Neural progenitor cell (in vitro differentiated cells): ENCODE data around the gene TNFAIP6.

Experiments
- CTCF ChIP-seq: fragments of 200-600 bp; sonication (generic); IDR thresholded peaks from 2 replicates; pipeline ENCODE4 v1.5.1; 2017; ENCODE audit warnings: antibody characterized with exemption, mild to moderate bottlenecking
- EZH2 ChIP-seq: fragments of 200-600 bp; sonication (generic); IDR thresholded peaks from 2 replicates; pipeline ENCODE4 v1.6.1; 2017; ENCODE audit warnings: antibody characterized with exemption, mild to moderate bottlenecking, moderate library complexity
- EZH2phosphoT487 ChIP-seq: fragments of 200-600 bp; sonication (generic); IDR thresholded peaks from 2 replicates; pipeline ENCODE4 v1.6.1; 2017; ENCODE audit warnings: antibody characterized with exemption

GRCh38 chr2:151357359-151357758 is at the start of gene TNFAIP6:
- TF ChIP-seq CTCF (no peak), EZH2phosphoT487 (no peak), EZH2 (no peak)
